Cardiac fibroblast (primary cell): ENCODE measurements around the gene CERS5.

ENCODE experiments used
- DNase-seq, 2 donors: peaks; one replicate each; pipeline versions ENCODE4 v3.0.0 to v3.0.0-alpha.2; 2010; ENCODE audit warnings: low read depth in 2 of 2
- H3K4me3 ChIP-seq, 2 donors: replicated peaks in 1 of 2; 1 replicate in 1 of 2; 2 replicates in 1 of 2; pipeline ENCODE4 v1.5.1; 2011; ENCODE audit warnings: low read depth in 2 of 2, low read length in 2 of 2, mild to moderate bottlenecking in 2 of 2, moderate library complexity in 1 of 2
- CTCF ChIP-seq: IDR thresholded peaks from one replicate; pipeline ENCODE4 v1.5.1; 2011; ENCODE audit warnings: low read depth, mild to moderate bottlenecking, low read length, inconsistent platforms

CERS5 gene

GRCh38 chr12:50207424-50207823 lies 40.3 kb upstream of the CERS5 start:
- TF ChIP-seq CTCF = no peak
- no peak overlapping the region for H3K4me3 ChIP-seq
- no peak for DNase-seq

- no peak overlapping the region for H3K4me3 ChIP-seq
- no peak for DNase-seq
- no peak for TF ChIP-seq CTCF
Observed at GRCh38 chr12:50205648-50206047, 38.5 kb upstream of the CERS5 start.

GRCh38 chr12:50203691-50204090 lies 36.5 kb upstream of the CERS5 start:
- DNase-seq = no peak
- TF ChIP-seq CTCF = no peak
- no peak overlapping the region for H3K4me3 ChIP-seq

- DNase-seq = peak; percentile 62 to 94
- H3K4me3 ChIP-seq = no peak overlapping the region
- no peak for TF ChIP-seq CTCF
Observed at GRCh38 chr12:50201987-50202521, 34.9 kb upstream of the CERS5 start.

GRCh38 chr12:50200552-50201273 lies 33.5 kb upstream of the CERS5 start:
- H3K4me3 ChIP-seq = no peak overlapping the region
- no peak for TF ChIP-seq CTCF
- peak; percentile 68 to 69 for DNase-seq

- no peak for TF ChIP-seq CTCF
- H3K4me3 ChIP-seq = no peak overlapping the region
- no peak for DNase-seq
Observed at GRCh38 chr12:50198829-50199228, 31.7 kb upstream of the CERS5 start.

- no peak overlapping the region for H3K4me3 ChIP-seq
- no peak for TF ChIP-seq CTCF
- DNase-seq = peak; percentile 64 to 76
Observed at GRCh38 chr12:50197297-50197727, 30.1 kb upstream of the CERS5 start.
